NCI-H2081 (cell line): ENCODE data around the gene ROR1.

Source experiments
- DNase-seq, 2 experiments: peaks; one replicate each; lab custom pipeline; 2025; lab: John Stamatoyannopoulos, UW

The ROR1 gene

DNA sequence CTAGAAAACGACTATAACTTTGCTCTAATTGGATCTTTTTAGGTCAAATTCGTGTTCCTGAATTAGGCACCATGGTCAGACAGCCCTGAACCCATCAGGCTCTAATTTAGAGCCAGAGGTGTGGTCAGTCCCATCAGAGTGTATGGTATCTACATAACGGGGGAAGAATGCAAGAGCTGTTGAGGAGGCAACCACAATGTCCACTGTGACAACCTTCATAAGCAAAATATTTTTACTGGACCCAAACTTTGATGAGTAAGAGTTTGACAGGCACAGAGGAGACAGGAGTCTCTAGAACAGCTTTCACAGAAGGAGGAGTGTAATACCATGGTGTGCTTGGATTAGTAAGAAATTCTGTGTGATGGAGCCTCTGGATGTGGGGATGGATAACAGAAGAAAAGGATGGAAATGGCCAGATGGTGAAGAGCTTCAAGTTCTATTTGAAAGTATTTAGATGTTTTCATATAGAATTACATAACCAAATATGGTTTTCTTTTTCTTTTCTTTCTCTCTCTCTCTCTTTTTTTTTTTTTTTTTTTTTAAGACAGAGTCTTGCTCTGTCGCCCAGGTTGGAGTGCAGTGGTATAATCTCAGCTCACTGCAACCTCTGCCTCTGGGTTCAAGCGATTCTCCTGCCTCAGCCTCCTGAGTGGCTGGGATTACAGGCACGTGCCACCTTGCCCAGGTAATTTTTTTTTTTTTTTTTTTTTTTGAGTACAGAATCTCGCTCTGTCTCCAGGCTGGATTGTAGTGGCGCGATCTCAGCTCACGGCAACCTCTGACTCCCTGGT lies 454.5 kb downstream of the ROR1 start:
- no peak for DNase-seq

DNA sequence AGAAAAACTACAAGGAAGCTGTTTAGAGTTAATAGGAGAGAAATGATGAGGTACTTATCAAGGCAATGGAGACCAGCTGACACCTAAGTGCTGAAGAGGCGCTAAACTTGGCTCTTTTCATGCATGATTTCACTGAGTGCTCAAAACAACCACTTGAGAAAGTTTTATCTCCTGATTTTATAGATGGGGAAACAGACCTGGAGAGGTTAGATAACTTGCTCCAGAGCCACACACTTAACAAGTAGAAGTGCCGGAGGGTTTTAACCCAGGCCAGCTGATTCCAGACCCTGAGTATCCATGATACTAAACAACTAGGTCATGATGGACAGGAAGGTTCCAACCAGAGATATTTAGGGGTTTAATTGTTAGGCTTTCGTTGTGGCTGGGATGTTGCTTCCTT lies 455.5 kb downstream of the ROR1 start:
- DNase-seq: no peak
